Measurements from ENCODE around the gene ANAPC4. TPM values are rescaled to one million over a fixed set of nuclear protein-coding genes. Genes with fewer than 3 reads are reported as not detected.

ANAPC4 gene
- total and polyA plus RNA-seq, 2 experiments from 2014 or later: 18.6 to 23.1 TPM

- Histone ChIP-seq H3K4me3 (no peak overlapping the region), H3K4me1 (ENCODE audit: insufficient read depth) (no peaks in the 10 kb centered on the region), H3K36me3 (replicated peaks; ENCODE audit: insufficient read depth, low read depth) (no peaks in the 10 kb centered on the region), H3K27ac (no peak overlapping the region), H3K27me3 (no peaks in the 10 kb centered on the region), H3K4me2 (no peak overlapping the region), H3K79me2 (no peaks in the 10 kb centered on the region), H3K9me3 (ENCODE audit: low read depth) (no peaks in the 10 kb centered on the region), H3K9me2 (replicated peaks; ENCODE audit: insufficient read depth) (no peaks in the 10 kb centered on the region), H2AFZ (no peak overlapping the region), H4K20me1 (ENCODE audit: insufficient read depth, poor library complexity, severe bottlenecking) (no peaks in the 10 kb centered on the region)
- 90% methylated on average over 5 of the region's 5 CpGs for WGBS (ENCODE audit: low lambda C conversion rate, missing lambda C conversion rate)
- TF ChIP-seq EZH2phosphoT487 (IDR thresholded peaks at IDR 0.05; ENCODE audit: low read depth, severe bottlenecking, unreplicated experiment) (no peak), EZH2 (IDR thresholded peaks at IDR 0.05; ENCODE audit: borderline replicate concordance) (no peak)
- TF ChIP-seq, protein P1, sequence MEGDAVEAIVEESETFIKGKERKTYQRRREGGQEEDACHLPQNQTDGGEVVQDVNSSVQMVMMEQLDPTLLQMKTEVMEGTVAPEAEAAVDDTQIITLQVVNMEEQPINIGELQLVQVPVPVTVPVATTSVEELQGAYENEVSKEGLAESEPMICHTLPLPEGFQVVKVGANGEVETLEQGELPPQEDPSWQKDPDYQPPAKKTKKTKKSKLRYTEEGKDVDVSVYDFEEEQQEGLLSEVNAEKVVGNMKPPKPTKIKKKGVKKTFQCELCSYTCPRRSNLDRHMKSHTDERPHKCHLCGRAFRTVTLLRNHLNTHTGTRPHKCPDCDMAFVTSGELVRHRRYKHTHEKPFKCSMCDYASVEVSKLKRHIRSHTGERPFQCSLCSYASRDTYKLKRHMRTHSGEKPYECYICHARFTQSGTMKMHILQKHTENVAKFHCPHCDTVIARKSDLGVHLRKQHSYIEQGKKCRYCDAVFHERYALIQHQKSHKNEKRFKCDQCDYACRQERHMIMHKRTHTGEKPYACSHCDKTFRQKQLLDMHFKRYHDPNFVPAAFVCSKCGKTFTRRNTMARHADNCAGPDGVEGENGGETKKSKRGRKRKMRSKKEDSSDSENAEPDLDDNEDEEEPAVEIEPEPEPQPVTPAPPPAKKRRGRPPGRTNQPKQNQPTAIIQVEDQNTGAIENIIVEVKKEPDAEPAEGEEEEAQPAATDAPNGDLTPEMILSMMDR (IDR thresholded peaks at IDR 0.05; ENCODE audit: poor library complexity): no peak
- no peak for DNase-seq (ENCODE audit: low spot score)
These were observed 90.8 kb downstream of the ANAPC4 start for GRCh38 chr4:25467843-25468242.

Other genes with a start within 250 kb of the ANAPC4 start
- 8.5 and 10.3 TPM in 2 replicates for gene SEPSECS, start 216.8 kb upstream of the ANAPC4 start, total RNA-seq
- gene SEPSECS, start 216.8 kb upstream of the ANAPC4 start, polyA plus RNA-seq: 3.0 and 3.2 TPM in 2 replicates
- 41.4 and 44.1 TPM in 2 replicates for gene PI4K2B, start 143.2 kb upstream of the ANAPC4 start, total RNA-seq
- 11.8 and 12.6 TPM in 2 replicates for gene PI4K2B, start 143.2 kb upstream of the ANAPC4 start, polyA plus RNA-seq
- gene ZCCHC4, start 64.5 kb upstream of the ANAPC4 start, total RNA-seq: 9.1 and 13.0 TPM in 2 replicates
- 3.9 and 4.7 TPM in 2 replicates for gene ZCCHC4, start 64.5 kb upstream of the ANAPC4 start, polyA plus RNA-seq

Measured in hepatocyte (in vitro differentiated cells).